ENCODE results near the gene EN2.

The EN2 gene

GRCh38 chr7:155451840-155452239 is 6.1 kb upstream of the EN2 start:
- no peak for FAIRE-seq

GRCh38 chr7:155452505-155453295 is 5.2 kb upstream of the EN2 start:
- no peak for FAIRE-seq

DNA sequence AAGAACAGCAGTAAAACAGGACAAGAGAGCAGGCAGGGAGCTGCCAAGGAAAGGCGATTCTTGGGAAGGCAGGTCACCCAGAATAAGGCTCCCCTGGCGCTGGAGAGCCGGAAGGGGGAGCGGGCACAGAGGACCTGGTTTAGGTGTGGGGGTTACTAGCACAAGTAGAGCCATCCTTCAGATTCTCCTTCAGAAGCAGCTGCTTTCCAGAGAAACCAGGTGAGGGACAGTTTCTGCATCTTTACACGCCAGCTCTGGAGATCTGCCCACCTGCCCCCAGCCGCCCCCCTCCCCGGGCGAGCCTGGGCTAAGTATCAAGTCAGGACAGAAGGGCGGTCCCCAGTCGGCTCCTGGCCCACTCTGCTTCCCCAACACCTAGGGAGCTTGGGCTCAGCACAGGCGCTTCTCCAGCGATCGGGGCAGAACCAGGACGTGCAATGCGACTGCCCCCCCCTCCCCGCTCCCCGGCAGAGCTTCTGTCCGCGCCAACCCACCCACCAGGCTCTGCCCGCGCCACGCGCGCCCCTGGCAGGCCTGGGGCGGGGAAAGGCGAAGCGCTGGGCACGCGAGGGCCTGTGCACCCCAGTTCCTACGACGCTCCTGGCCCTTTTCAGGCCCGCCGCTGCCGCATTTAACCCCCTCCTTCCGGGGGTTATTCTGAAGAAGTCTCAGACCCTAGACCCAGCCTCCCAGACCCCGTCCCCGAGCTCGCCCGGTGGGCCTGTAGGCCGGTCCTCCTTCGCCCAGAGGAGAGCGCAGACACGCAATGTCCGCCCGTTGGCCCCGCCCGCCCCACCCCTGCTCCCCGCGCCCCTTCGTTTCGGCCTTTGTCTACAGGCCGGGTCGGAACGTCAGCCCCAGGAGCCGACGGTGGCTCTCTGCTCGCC is 4.4 kb upstream of the EN2 start:
- no peak for FAIRE-seq

GRCh38 chr7:155454183-155455112 is 3.5 kb upstream of the EN2 start:
- FAIRE-seq: no peak

DNA sequence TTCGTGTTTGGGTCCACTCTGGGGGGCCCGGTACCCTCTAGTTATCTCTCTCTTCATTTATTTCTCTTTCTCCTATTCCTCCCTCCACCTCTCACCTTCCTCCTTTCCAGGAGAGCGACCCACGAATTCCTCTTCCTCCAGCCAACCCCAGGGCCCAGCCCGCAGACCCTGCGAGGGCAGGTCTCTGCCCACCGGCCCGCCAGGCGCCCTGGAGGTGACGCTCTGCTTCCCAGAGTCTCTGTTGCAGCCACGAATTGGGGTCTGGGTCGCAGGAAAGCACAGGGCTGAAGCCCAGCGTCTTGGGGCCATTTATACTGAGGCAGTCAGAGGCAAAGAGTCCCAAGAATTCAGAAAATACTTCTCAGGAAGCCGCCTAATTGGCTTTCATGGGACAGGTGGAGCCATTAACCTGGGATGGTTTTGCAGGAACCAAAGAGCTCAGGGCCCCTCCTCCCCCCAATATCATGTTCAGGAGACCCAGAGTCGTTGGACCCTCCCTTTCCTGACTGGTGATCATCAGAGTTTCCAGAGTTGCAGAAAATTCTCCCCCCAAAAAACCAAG is 2.7 kb upstream of the EN2 start:
- FAIRE-seq: no peak

DNA sequence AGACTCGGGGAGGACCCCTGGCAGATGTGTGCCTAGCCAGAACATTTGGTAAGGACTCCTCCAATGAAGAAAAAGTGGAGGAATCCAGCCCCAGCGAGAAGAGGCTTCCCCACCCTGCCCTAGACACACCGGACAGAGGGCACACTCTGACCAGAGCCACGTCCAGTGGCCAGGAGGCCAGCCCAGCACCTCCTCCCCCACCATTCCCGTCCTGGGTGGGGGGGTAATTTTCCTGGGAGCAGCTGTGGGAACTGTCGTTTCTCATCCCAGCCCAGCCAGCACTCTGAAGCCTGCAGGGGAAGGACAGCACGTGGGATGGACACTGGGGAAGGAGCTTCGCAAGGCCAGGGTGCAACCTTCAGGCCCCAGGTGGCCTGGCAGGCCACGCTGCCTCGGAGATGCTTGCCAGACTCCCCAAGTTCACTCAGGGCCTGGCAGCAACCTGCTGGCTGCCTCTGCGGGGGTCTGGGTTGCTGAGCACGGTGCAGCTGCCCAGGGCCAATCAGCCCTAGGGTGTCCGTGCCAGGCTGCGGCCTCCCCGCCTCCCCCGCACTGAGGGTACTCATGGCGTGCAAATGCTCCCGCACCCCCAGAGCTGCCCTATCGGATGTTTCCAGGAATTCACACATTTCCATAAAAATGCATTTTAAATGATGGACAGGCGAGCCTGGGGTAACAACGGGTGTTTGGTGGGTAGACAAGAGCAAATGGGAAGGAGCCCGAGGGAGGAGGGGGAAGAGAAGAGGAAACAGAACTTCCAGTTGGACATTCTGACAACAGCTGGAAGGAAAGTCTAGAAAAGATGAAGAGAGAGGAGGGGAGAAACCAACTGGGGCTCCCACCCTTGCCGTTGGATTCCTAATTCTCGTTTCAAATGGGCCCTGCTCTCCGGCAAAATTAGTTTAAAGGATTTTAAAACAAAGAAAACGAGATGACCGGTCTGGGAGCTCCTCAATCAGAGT is 1.9 kb upstream of the EN2 start:
- no peak for FAIRE-seq

DNA sequence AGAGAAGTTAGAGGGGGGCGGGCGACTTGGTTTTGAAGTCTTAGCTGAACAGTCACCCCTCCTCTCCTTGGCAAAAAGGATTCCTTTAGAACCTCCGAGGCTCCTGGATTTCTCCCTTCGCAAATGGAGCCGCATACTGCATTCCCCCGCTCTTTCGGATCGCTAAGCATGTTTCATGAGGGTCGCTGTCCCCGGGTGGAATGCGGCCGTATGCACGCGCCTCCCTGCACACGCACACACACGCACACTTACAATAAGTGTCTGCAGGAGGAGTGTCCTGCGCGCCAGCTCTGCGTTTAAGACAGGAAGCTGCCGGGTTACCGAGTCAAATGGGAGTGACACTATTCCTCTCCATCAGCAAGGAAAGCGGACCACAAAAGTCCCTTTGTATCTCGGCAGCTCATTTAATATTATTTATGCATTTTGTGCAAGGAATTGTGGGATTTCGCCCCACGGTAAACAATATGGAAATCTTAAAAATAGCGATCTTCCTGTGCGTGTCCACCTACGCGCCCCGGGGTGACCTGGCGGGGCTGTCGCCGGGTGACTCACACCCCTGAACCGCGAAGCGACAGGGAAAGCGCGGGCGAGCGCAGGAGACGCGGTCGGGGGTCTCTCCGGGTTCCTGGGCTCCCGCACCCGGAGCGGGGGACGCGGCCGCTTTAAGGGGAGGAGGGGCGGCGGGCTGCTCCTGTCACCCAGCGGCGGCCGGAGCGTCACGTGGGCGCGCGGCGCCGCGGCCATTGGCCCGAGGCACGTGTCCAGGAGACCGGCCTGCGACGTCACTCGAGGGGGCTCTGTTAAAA is 988 bp upstream of the EN2 start:
- FAIRE-seq: no peak

GRCh38 chr7:155457544-155458110 is 302 bp upstream of the EN2 start:
- no peak for FAIRE-seq

DNA sequence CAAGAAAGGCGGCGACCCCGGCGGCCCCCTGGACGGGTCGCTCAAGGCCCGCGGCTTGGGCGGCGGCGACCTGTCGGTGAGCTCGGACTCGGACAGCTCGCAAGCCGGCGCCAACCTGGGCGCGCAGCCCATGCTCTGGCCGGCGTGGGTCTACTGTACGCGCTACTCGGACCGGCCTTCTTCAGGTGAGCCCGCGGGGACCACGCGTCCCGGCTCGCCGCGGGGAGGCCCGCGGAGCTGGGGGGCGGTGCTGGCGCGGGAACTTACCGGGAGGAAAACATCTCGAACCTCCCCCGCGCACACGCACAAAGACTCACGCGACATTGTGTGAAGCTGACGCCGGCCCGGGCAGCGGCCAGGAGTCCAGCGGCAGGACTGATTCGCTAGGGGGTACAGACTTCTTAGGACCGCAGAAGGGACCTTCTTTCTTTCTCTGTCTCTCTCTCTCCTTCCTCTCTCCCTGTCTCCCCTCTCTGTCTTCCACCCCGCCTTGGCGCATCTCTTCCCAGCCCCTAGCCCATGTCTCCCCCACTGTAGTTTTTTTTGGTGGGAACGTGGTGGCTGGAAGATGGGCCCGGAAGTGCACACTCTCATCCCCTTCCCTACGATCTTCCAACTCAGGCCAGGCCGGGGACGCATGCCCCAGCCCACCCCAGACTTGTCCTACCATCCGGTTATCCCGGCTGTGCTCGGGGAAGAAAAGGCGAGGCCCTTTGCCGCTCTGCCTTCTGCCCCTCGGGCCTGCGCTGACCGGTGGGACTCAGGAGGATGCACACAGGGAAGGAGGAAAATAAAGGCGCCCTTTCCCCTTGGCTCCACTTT is 1.2 kb downstream of the EN2 start:
- no peak for FAIRE-seq

DNA sequence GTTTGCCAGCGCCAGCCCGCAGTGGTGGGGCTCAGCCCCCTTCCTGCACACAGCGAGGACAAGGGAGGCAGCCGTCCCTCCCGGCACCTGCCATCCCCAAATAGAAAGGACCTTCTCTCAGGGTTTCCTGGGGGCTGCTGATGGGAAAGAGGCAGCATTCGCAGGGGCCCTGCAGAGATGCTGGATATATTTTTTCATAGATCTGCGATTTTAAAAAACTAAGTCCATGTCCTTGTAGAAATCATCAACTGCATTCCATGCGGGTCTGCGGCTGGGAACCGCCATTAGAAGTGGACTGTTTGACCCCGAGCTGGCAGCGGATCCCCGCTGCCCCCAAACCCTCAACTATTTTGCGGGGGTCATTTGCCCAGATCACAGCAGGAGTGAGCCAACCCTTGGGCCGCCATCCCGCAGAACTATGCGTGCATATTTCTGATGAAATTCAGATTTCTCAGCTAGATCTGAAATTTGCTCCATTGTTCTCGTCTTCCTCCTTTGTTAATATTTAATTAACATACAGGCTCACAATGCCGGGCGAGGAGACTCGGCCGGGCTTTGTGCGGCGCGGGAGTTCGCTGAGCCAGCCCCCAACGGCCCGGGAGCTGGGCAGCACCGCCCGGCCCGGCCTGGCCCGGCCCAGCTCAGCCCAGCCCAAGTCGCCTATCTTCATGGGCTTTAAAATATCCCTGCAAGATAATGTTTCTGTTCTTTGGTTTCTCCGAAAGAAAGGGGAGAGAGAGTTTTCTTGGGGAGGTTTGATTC is 2.0 kb downstream of the EN2 start:
- no peak for FAIRE-seq

- no peak for FAIRE-seq
Observed at GRCh38 chr7:155460926-155461613, 3.1 kb downstream of the EN2 start.

DNA sequence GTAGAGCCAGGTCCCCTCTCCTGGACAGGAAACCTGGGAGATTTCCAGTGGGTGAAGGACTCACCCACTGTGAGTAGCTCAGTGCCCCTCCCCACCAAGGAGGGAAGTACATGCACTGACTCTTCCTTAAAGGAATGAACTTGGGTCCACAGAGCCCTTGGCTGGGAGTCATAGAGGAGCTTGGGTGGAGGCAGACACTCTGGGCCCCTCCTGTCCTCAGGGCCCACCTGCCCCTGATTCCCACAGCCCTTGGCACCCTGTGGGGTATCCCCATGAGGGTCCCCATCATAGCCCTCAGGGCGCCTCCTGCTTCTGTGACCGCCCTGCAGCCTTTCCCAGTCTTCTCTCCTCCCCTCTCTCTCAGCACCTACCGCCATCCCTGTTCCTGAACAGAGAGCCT is 3.7 kb downstream of the EN2 start:
- no peak for FAIRE-seq

DNA sequence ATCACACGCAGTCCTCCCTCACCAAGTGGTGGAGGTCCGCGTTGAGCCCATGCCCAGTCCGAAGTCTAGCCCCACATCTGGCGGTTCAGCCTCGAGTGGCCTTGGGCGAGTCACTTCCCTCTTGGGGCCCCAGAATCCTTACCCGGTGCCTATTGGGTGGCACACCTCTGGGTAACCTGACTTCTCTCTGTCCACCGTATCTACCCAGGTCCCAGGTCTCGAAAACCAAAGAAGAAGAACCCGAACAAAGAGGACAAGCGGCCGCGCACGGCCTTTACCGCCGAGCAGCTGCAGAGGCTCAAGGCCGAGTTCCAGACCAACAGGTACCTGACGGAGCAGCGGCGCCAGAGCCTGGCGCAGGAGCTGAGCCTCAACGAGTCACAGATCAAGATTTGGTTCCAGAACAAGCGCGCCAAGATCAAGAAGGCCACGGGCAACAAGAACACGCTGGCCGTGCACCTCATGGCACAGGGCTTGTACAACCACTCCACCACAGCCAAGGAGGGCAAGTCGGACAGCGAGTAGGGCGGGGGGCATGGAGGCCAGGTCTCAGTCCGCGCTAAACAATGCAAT is 4.3 kb downstream of the EN2 start:
- FAIRE-seq: no peak

- FAIRE-seq: no peak
Observed at GRCh38 chr7:155463114-155463811, 5.3 kb downstream of the EN2 start.

DNA sequence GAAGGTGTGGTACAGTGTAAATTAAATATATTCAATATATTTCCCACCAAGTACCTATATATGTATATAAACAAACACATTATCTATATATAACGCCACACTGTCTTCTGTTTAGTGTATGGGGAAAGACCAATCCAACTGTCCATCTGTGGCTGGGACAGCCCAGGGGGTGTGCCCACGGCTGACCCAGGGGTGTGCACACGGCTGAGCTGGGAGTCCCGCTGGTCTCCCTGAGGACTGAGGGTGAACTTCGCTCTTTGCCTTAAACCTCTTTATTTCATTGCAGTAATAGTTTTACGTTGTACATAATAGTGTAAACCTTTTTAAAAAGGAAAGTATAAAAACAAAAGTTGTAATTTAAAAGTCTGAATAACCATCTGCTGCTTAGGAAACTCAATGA is 6.3 kb downstream of the EN2 start:
- no peak for FAIRE-seq

DNA sequence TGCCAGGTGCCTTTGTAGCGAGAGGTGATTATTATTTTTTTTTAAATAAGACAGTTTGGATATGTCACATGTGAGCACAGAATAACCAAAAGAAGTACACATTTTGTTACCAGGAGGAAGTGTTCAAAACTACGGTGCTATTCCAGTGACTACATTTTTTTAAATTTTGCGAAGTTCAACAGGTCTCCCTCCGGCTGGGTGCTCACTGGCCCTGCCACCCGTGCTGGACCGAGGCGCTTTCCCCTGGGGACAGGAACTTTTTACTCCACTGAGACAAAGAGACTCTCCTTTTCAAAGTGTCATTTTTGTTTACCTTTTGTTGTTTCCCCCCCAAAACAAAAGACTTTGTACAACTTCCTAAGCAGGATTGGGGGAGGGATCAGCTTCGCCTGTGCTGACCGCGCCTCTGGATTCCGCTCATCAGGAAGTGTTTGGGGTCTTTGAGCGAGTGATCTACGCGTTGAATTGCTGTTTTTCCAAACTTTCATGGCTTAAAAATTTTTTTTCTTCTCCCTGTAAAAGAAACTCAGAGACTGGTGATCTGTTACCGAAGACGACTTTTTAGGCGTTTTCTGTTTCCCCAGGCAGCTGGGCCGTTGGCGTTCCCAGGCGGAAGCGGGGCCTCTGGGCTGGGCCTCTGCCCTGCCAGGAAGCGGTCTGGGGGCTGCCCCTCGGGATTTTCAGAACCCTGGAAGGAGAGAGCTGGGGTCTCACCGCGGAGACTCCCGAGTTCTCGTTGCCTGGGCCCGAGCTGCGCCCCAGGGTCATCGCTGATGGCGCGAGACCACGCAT is 7.2 kb downstream of the EN2 start:
- FAIRE-seq: no peak
